CD4-positive, alpha-beta T cell treated with Interleukin-4 for 4 hours (primary cell): ENCODE measurements around the gene SPATA19.
A peak's percentile ranks its signal among the peaks of the same experiment; 100 is the strongest.

ENCODE experiments used
- DNase-seq: peaks from one replicate; pipeline ENCODE4 v3.0.0-alpha.2; 2020

SPATA19 gene

GRCh38 chr11:133835593-133836548, 9.4 kb downstream of the SPATA19 start:
- no peak for DNase-seq

GRCh38 chr11:133834682-133835592, 10.4 kb downstream of the SPATA19 start:
- DNase-seq, result peak; percentile 30

- DNase-seq, result no peak
Measured at GRCh38 chr11:133833898-133834681, 11.2 kb downstream of the SPATA19 start.

GRCh38 chr11:133832991-133833897, 12.1 kb downstream of the SPATA19 start:
- DNase-seq, result no peak

- DNase-seq, result no peak
Measured at GRCh38 chr11:133832096-133832990, 13.0 kb downstream of the SPATA19 start.

GRCh38 chr11:133830931-133831907, 14.1 kb downstream of the SPATA19 start:
- DNase-seq, result no peak

- DNase-seq, result no peak
Measured at GRCh38 chr11:133829566-133829965, 15.7 kb downstream of the SPATA19 start.

- DNase-seq, result no peak
Measured at GRCh38 chr11:133828871-133829270, 16.4 kb downstream of the SPATA19 start.

GRCh38 chr11:133827556-133827955, 17.8 kb downstream of the SPATA19 start:
- DNase-seq, result no peak

- no peak for DNase-seq
Measured at GRCh38 chr11:133826866-133827265, 18.4 kb downstream of the SPATA19 start.

- no peak for DNase-seq
Measured at GRCh38 chr11:133825666-133826065, 19.6 kb downstream of the SPATA19 start.

- no peak for DNase-seq
Measured at GRCh38 chr11:133825156-133825555, 20.2 kb downstream of the SPATA19 start.

GRCh38 chr11:133824593-133824992, 20.7 kb downstream of the SPATA19 start:
- DNase-seq, result no peak

GRCh38 chr11:133823614-133824013, 21.7 kb downstream of the SPATA19 start:
- DNase-seq, result no peak

GRCh38 chr11:133823211-133823610, 22.1 kb downstream of the SPATA19 start:
- DNase-seq, result no peak

- no peak for DNase-seq
Measured at GRCh38 chr11:133821776-133822175, 23.5 kb downstream of the SPATA19 start.

GRCh38 chr11:133819746-133820315, 25.5 kb downstream of the SPATA19 start:
- no peak for DNase-seq

GRCh38 chr11:133819114-133819513, 26.2 kb downstream of the SPATA19 start:
- no peak for DNase-seq

- DNase-seq, result no peak
Measured at GRCh38 chr11:133818302-133818701, 27.0 kb downstream of the SPATA19 start.
